ENCODE data around the gene CCNA2.

DNA sequence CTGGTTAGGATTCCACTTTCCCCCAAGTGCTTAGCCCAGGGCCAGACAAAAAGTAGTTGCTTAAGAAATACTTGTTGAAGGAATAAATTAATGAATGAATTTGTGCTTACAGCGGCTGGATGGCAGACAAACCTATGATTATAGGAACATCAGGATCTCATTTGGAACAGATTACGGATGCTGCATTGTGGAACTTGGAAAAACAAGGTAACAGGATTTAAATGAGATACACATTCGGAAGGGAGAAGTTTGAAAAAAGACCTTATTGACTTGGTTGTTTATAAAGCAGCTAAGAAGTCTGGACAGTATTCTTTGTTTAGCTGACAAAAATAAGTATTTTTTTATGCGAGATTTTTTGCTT, 22.0 kb downstream of the CCNA2 start:
- TF ChIP-seq, protein P1, sequence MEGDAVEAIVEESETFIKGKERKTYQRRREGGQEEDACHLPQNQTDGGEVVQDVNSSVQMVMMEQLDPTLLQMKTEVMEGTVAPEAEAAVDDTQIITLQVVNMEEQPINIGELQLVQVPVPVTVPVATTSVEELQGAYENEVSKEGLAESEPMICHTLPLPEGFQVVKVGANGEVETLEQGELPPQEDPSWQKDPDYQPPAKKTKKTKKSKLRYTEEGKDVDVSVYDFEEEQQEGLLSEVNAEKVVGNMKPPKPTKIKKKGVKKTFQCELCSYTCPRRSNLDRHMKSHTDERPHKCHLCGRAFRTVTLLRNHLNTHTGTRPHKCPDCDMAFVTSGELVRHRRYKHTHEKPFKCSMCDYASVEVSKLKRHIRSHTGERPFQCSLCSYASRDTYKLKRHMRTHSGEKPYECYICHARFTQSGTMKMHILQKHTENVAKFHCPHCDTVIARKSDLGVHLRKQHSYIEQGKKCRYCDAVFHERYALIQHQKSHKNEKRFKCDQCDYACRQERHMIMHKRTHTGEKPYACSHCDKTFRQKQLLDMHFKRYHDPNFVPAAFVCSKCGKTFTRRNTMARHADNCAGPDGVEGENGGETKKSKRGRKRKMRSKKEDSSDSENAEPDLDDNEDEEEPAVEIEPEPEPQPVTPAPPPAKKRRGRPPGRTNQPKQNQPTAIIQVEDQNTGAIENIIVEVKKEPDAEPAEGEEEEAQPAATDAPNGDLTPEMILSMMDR (IDR thresholded peaks at IDR 0.05) = no peak
- no peak for TF ChIP-seq POLR2A (IDR thresholded peaks at IDR 0.05)
- no peak for TF ChIP-seq EP300 (IDR thresholded peaks at IDR 0.05)
- no peak for TF ChIP-seq POLR2AphosphoS5 (IDR thresholded peaks at IDR 0.05)
